Neural crest cell (in vitro differentiated cells): ENCODE measurements around the gene LGR5. TPM values are rescaled to one million over a fixed set of nuclear protein-coding genes. Genes with fewer than 3 reads are reported as not detected.

Source experiments
- DNase-seq: peaks from one replicate; pipeline ENCODE4 v3.0.0; 2021; ENCODE audit warnings: low read depth, mixed read lengths, low spot score
- H3K27ac Mint-ChIP-seq: one replicate; pipeline ENCODE4 v1.8.0; 2021; ENCODE audit warnings: mild to moderate bottlenecking, mixed read lengths; ENCODE audit not compliant: unreplicated experiment
- H3K27me3 Mint-ChIP-seq: 2 replicates; pipeline ENCODE4 v1.8.0; 2021; ENCODE audit warnings: low read depth, mild to moderate bottlenecking, mixed read lengths
- H3K36me3 Mint-ChIP-seq: 2 replicates; pipeline ENCODE4 v1.8.0; 2021; ENCODE audit warnings: low read depth, mild to moderate bottlenecking, mixed read lengths
- H3K4me1 Mint-ChIP-seq: 2 replicates; pipeline ENCODE4 v1.8.0; 2021; ENCODE audit warnings: mixed read lengths
- H3K4me3 Mint-ChIP-seq: one replicate; pipeline ENCODE4 v1.8.0; 2021; ENCODE audit warnings: mild to moderate bottlenecking, mixed read lengths
- H3K9me3 Mint-ChIP-seq: 2 replicates; pipeline ENCODE4 v1.8.0; 2021; ENCODE audit warnings: mixed read lengths
- total RNA-seq: library from RNA; stranded (reverse); gene quantifications from 2 replicates; pipeline ENCODE4 v1.2.1, GENCODE V29; 2021
- TF ChIP-seq, protein P1 (sequence below): fragments of 200-600 bp; sonication (generic); conservative IDR thresholded peaks from 2 replicates; pipeline ENCODE4 v1.5.0; 2021; ENCODE audit warnings: antibody characterized with exemption, mild to moderate bottlenecking

The LGR5 gene
- total RNA-seq, 1 donor from 2014 or later = 10.3 TPM

- Mint-ChIP-seq H3K27me3 (no peaks in the 10 kb centered on the region), H3K4me3 (no peak overlapping the region), H3K36me3 (peaks cover 18% of the 10 kb centered on the region), H3K27ac (no peak overlapping the region), H3K9me3 (no peaks in the 10 kb centered on the region), H3K4me1 (no peaks in the 10 kb centered on the region)
- no peak for DNase-seq
- TF ChIP-seq, protein P1, sequence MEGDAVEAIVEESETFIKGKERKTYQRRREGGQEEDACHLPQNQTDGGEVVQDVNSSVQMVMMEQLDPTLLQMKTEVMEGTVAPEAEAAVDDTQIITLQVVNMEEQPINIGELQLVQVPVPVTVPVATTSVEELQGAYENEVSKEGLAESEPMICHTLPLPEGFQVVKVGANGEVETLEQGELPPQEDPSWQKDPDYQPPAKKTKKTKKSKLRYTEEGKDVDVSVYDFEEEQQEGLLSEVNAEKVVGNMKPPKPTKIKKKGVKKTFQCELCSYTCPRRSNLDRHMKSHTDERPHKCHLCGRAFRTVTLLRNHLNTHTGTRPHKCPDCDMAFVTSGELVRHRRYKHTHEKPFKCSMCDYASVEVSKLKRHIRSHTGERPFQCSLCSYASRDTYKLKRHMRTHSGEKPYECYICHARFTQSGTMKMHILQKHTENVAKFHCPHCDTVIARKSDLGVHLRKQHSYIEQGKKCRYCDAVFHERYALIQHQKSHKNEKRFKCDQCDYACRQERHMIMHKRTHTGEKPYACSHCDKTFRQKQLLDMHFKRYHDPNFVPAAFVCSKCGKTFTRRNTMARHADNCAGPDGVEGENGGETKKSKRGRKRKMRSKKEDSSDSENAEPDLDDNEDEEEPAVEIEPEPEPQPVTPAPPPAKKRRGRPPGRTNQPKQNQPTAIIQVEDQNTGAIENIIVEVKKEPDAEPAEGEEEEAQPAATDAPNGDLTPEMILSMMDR = no peak
Observed at GRCh38 chr12:71626768-71627167, 187.2 kb downstream of the LGR5 start.

- TF ChIP-seq, protein P1 = no peak
- DNase-seq = no peak
- Mint-ChIP-seq H3K27me3 (no peaks in the 10 kb centered on the region), H3K36me3 (peaks cover 14% of the 10 kb centered on the region), H3K4me1 (no peaks in the 10 kb centered on the region), H3K9me3 (no peaks in the 10 kb centered on the region), H3K27ac (no peak overlapping the region), H3K4me3 (no peak overlapping the region)
Observed at GRCh38 chr12:71627438-71628002, 187.9 kb downstream of the LGR5 start.

Other genes with a start within 250 kb of the LGR5 start
- 40.5 and 42.3 TPM in 2 replicates for gene ZFC3H1, start 224.1 kb downstream of the LGR5 start, total RNA-seq
- 9.1 and 10.4 TPM in 2 replicates for gene THAP2, start 224.5 kb downstream of the LGR5 start, total RNA-seq
- 21.4 and 27.0 TPM in 2 replicates for gene TMEM19, start 246.3 kb downstream of the LGR5 start, total RNA-seq